ENCODE measurements around the gene EPN2.

The EPN2 gene

DNA sequence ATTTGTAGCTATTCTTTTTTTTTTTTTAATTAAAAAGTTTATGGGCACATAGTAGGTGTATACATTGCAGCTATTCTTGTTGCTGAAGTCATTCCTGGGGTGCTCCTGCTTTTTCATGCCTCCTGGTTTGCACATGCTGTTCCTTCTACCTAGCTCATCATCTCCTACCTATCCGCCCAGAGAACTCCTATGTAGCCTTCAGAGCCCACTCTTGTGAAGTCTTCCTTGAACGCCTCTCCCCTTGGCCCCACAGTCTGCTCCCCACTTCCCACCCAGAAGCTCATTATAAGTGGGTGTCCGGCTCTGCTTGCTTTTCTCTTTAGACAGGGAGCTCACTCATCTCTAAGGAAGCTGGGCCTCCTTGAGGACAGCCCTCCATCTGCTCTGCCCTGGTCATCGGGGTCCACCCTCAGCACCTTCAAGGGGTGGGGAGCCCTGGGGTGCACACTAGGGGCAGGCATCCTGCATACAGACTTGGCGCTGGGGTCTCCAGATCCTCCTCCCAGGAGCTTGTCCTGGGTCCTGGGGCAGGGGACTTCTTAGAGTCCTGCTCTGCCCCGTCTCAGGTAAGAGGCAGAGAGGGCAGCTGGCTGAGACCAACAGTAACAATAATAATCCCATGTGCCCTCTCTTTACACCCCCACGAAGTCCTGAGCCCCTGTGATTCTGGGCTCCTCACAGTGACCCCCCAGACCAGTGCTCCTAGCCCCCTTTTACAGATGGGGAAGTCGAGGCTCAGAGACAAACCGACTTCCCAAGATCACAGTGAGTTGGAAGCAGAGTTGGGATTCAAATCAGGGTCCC is 128.9 kb downstream of the EPN2 start:
- DNase-seq (ENCODE audit: low read depth): no peak
- no peak overlapping the region for H3K4me3 ChIP-seq (ENCODE audit: low read depth, low read length)
- TF ChIP-seq, protein P1, sequence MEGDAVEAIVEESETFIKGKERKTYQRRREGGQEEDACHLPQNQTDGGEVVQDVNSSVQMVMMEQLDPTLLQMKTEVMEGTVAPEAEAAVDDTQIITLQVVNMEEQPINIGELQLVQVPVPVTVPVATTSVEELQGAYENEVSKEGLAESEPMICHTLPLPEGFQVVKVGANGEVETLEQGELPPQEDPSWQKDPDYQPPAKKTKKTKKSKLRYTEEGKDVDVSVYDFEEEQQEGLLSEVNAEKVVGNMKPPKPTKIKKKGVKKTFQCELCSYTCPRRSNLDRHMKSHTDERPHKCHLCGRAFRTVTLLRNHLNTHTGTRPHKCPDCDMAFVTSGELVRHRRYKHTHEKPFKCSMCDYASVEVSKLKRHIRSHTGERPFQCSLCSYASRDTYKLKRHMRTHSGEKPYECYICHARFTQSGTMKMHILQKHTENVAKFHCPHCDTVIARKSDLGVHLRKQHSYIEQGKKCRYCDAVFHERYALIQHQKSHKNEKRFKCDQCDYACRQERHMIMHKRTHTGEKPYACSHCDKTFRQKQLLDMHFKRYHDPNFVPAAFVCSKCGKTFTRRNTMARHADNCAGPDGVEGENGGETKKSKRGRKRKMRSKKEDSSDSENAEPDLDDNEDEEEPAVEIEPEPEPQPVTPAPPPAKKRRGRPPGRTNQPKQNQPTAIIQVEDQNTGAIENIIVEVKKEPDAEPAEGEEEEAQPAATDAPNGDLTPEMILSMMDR (IDR thresholded peaks at IDR 0.05; ENCODE audit: control insufficient read depth, extremely low read depth, insufficient read depth): no peak

DNA sequence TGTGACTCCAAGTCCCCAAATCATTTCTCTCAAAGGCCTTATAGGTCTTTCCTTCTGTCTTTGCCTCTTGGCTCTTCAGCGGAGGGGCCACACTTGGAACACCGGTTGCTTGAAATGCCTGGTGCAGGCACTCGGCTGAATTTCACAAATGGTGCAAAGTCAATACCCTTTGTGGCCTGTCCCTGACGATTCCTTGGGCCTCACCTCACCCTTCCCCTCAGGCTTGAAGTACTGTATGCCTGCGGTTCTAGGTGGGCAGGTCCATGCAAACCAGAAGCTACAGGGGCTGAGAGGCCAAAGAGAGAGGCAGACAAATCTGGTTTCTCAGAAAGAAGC is 129.4 kb downstream of the EPN2 start:
- TF ChIP-seq, protein P1 (IDR thresholded peaks at IDR 0.05; ENCODE audit: control insufficient read depth, extremely low read depth, insufficient read depth): no peak
- DNase-seq (ENCODE audit: low read depth): no peak
- H3K4me3 ChIP-seq (ENCODE audit: low read depth, low read length): no peak overlapping the region

DNA sequence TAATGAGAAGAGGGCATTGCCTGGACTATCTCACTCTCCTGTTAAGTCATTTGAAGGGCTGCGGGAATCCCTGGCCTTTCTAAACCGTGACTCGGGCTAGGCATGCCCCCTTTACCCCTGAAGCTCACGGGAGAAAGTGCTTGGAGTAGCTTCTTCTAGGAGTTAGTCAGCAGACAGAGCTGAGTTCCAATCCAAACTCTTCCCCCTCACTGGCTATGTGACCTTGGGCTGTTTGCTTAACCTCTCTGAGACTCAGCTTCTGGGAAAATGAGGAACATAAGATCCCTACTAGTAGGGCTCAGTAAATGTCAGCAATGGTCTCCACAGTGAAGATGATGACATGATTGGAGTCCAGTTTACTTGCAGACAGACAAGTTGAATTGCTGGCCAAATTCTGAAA is 131.1 kb downstream of the EPN2 start:
- no peak overlapping the region for H3K4me3 ChIP-seq (ENCODE audit: low read depth, low read length)
- TF ChIP-seq, protein P1 (IDR thresholded peaks at IDR 0.05; ENCODE audit: control insufficient read depth, extremely low read depth, insufficient read depth): no peak
- DNase-seq (ENCODE audit: low read depth): no peak

DNA sequence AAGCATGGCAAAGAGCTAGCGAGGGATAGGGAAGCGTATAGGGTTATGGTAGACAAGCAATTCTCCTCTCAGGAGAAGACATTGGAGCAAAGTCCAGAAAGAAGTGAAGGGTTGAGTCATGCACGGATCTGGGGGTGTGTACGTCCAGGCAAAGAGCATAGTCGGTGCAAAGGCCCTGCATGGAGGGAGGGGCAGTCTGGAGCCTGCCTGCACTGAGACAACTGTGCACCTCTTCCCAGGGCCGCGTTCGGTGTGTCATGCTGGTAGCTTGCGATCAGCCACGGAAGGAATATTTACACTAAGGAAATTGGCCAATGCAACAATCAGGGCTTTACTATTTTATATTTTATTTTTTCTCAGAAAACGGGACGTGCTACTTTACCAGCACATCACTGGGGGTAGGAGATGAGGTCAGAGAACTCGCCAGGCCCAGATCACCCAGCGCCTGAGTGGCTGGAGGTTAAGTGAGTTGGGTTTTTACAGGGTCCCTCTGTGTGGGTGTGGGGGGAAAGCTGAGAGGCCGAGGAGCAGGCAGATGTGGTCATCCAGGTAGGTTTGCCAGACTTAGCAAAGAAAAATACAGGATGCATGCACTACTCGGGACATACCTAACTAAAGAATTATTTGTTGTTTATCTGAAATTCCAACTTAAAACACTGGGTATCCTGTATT is 132.1 kb downstream of the EPN2 start:
- H3K4me3 ChIP-seq (ENCODE audit: low read depth, low read length): no peak overlapping the region
- DNase-seq (ENCODE audit: low read depth): no peak
- TF ChIP-seq, protein P1 (IDR thresholded peaks at IDR 0.05; ENCODE audit: control insufficient read depth, extremely low read depth, insufficient read depth): no peak

DNA sequence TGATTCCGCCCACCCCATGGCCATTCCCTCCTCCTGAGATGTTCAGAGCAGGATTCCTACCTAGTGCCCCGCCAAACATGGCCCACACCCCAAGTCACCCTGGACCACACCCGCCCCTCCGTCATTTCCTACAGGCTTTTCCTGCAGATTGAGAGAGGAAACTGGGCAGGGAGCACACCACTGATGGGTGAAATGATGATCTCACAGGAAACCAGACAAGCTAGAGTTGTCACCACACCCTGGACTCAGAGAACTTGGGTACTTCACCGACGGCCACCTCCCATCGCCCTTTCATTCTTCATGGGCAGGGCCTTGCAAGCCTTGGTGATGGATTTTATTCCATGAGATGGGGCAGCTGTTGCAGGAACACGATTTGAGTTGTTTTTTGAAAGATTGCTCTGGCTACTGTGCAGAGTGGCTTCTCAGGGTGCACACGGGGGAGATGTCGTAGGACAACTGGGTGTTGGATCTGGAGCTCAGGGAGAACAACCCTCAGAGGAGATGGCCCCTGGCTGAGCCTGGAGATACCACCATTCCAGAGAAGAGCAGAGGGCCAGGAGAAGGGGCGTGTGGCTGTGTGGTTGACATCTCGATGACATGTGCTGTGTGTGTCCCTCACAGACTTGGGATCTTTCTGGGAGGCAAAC is 132.8 kb downstream of the EPN2 start:
- TF ChIP-seq, protein P1 (IDR thresholded peaks at IDR 0.05; ENCODE audit: control insufficient read depth, extremely low read depth, insufficient read depth): no peak
- DNase-seq (ENCODE audit: low read depth): no peak
- H3K4me3 ChIP-seq (ENCODE audit: low read depth, low read length): no peak overlapping the region

DNA sequence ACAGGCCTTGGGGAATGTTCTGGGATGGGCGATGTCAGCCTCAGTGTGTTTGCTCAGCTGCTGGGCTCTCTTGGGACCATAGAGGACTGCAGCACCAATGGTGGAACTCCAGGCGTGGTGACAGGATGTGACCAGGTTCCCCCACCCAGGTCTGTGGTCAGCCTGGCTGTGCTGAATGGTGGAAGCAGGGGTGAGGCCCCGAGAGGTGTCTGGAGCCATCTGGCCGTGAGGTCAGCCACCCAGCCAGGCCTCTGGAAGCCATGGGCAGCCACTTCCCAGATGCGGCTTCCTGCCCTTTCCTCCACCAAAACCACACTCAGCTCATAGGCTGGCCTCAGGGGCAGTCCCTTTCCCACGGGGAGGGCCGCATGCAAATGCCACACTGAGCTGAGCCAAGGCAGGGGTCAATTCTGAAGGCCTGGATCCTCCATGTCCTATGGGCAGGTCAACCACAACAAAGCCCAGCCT is 133.4 kb downstream of the EPN2 start:
- no peak overlapping the region for H3K4me3 ChIP-seq (ENCODE audit: low read depth, low read length)
- TF ChIP-seq, protein P1 (IDR thresholded peaks at IDR 0.05; ENCODE audit: control insufficient read depth, extremely low read depth, insufficient read depth): no peak
- no peak for DNase-seq (ENCODE audit: low read depth)

Measured in LNCaP clone FGC (cell line).